Left lung (tissue), 10 donors: ENCODE data around the gene KSR2. TPM values are rescaled to one million over a fixed set of nuclear protein-coding genes. Genes with fewer than 3 reads are reported as not detected.

Source experiments
- ATAC-seq: fragments of 200-7000 bp; cut with Tn5 transposase; one replicate; pipeline ENCODE4 v1.9.1; 2020; ENCODE audit warnings: moderate library complexity
- DNase-seq, 4 donors: peaks; one replicate each; pipeline ENCODE4 v3.0.0-alpha.2; 2013 to 2020
- H3K27ac ChIP-seq, 2 donors: fragments of 200-600 bp; sonication (generic) in 1 of 2; one replicate each; pipeline versions ENCODE4 v1.5.0 to v1.8.0; 2020 to 2021
- H3K27me3 ChIP-seq, 2 donors: fragments of 200-600 bp; sonication (generic) in 1 of 2; one replicate each; pipeline versions ENCODE4 v1.5.0 to v1.8.0; 2020 to 2021
- H3K36me3 ChIP-seq, 2 donors: fragments of 200-600 bp; sonication (generic) in 1 of 2; one replicate each; pipeline versions ENCODE4 v1.5.0 to v1.8.0; 2020 to 2021
- H3K4me1 ChIP-seq, 2 donors: fragments of 200-600 bp; one replicate each; pipeline ENCODE4 v1.8.0; 2021
- H3K4me3 ChIP-seq, 2 donors: fragments of 200-600 bp; sonication (generic) in 1 of 2; one replicate each; pipeline versions ENCODE4 v1.5.0 to v1.8.0; 2020 to 2021; ENCODE audit warnings: mild to moderate bottlenecking in 1 of 2
- H3K9me3 ChIP-seq, 2 donors: fragments of 200-600 bp; sonication (generic) in 1 of 2; one replicate each; pipeline versions ENCODE4 v1.5.0 to v1.8.0; 2020 to 2021
- intact Hi-C, 2 donors: fragments of 100-400 bp; cut with DNase I; formaldehyde crosslinking; loops; one replicate each; pipeline versions ENCODE4 v1.11.2 to v1.14.2; 2022
- polyA plus RNA-seq, 6 donors: library from polyadenylated mRNA; unstranded; fragments of 120-200 nt; gene quantifications; one replicate each; pipeline ENCODE4 v1.2.1, GENCODE V29; 2013; ENCODE audit not compliant: insufficient read length in 6 of 6
- total RNA-seq, 2 donors: library from RNA; stranded (reverse); fragmentation: NEBNext Ultra II Directional; extraction: Animal tissue kit (Norgen Biotek cat#: 25700); gene quantifications; one replicate each; pipeline ENCODE4 v1.2.1, GENCODE V29; 2021
- TF ChIP-seq, protein P1 (sequence below), 2 donors: fragments of 200-600 bp; sonication (generic) in 1 of 2; IDR thresholded peaks; one replicate each; pipeline versions ENCODE4 v1.5.0 to v1.8.0; 2021; ENCODE audit warnings: antibody characterized with exemption in 2 of 2
- donor health status: DM: no; HTN: yes; CAD: no.
- donor health status: DM: no; HTN: no; CAD: no.

KSR2 gene
- total and polyA plus RNA-seq, 8 donors = 0.28 to 1.4 (median 0.41) TPM

GRCh38 chr12:117499759-117500485 is 468.9 kb downstream of the KSR2 start:
- no peak overlapping the region for H3K4me3 ChIP-seq
- no peaks in the 10 kb centered on the region for H3K36me3 ChIP-seq
- ATAC-seq (no peak), DNase-seq (no peak)
- no peaks in the 10 kb centered on the region for H3K27me3 ChIP-seq
- TF ChIP-seq, protein P1, sequence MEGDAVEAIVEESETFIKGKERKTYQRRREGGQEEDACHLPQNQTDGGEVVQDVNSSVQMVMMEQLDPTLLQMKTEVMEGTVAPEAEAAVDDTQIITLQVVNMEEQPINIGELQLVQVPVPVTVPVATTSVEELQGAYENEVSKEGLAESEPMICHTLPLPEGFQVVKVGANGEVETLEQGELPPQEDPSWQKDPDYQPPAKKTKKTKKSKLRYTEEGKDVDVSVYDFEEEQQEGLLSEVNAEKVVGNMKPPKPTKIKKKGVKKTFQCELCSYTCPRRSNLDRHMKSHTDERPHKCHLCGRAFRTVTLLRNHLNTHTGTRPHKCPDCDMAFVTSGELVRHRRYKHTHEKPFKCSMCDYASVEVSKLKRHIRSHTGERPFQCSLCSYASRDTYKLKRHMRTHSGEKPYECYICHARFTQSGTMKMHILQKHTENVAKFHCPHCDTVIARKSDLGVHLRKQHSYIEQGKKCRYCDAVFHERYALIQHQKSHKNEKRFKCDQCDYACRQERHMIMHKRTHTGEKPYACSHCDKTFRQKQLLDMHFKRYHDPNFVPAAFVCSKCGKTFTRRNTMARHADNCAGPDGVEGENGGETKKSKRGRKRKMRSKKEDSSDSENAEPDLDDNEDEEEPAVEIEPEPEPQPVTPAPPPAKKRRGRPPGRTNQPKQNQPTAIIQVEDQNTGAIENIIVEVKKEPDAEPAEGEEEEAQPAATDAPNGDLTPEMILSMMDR (IDR thresholded peaks at IDR 0.05) = no peak
- H3K9me3 ChIP-seq = no peaks in the 10 kb centered on the region
- H3K4me1 ChIP-seq = peaks cover 6% of the 10 kb centered on the region in 2 donors
- no peak overlapping the region for H3K27ac ChIP-seq
- intact Hi-C loops = no loop called here

DNA sequence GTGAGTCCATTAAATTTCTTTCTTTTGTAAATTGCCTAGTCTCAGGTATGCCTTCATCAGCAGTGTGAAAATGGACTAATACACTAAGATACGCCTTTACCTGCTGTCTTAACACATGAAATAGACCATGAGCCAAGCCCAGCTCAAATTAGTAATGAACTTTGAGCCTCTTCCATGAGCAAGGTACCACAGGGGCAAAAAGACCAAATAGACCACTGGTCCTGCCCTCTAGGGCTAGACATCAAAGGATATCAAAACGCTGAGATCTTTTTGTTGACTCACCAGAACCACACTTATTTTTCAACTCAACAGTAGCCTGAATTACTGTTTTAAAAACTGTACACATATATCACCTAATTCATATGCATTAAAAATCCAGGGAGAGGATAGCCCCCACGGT is 469.9 kb downstream of the KSR2 start:
- no peak for DNase-seq
- ATAC-seq = no peak
- no peak overlapping the region for H3K27ac ChIP-seq
- no peaks in the 10 kb centered on the region for H3K9me3 ChIP-seq
- H3K4me3 ChIP-seq = no peak overlapping the region
- TF ChIP-seq, protein P1 (IDR thresholded peaks at IDR 0.05) = no peak
- no peaks in the 10 kb centered on the region for H3K36me3 ChIP-seq
- intact Hi-C loops = no loop called here
- no peaks in the 10 kb centered on the region for H3K27me3 ChIP-seq
- H3K4me1 ChIP-seq = peaks cover 6% of the 10 kb centered on the region in 2 donors

DNA sequence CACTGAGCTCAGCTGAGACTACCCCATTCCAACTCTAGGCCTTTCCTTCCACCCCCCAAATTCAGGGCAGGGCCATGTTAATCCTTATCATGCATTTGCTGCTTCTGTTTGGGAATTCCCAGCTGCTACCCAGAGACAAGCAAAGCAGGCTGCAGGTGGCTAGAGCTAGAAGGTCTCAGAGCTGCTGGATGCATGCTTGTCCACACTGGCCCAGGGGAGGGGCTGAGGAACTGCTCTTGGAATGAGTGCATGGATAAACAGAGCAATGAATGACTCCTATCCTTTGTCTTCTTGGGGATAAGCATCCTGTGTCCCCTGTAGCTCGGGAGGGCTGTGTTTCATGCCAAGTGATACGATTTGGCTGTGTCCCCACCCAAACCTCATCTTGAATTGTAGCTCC is 470.5 kb downstream of the KSR2 start:
- no peak overlapping the region for H3K4me3 ChIP-seq
- H3K9me3 ChIP-seq = no peaks in the 10 kb centered on the region
- intact Hi-C loops = no loop called here
- H3K27ac ChIP-seq = no peak overlapping the region
- TF ChIP-seq, protein P1 (IDR thresholded peaks at IDR 0.05) = no peak
- DNase-seq (no peak), ATAC-seq (no peak)
- peaks cover 6% of the 10 kb centered on the region in 2 donors for H3K4me1 ChIP-seq
- no peaks in the 10 kb centered on the region for H3K27me3 ChIP-seq
- H3K36me3 ChIP-seq = no peaks in the 10 kb centered on the region

DNA sequence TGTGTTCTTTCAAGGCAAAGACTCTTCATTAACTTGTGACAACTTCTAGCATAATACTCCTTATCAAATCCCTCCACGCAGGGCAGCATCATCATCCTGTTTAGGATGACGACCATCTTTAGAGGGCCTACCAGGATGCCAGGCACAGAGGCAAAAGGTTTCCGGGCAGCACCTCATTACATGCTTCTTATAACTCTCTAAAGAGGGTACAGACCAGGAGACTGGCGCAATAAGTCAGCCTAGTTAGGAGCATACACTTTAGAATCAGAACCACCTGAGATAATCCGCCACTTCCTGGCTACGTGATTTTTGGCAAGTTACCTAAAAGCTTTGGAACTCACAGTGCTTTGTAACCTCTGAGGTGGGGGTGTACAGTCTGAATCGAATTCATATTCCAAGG is 471.4 kb downstream of the KSR2 start:
- intact Hi-C loops = no loop called here
- peaks cover 6% of the 10 kb centered on the region in 2 donors for H3K4me1 ChIP-seq
- no peaks in the 10 kb centered on the region for H3K27me3 ChIP-seq
- H3K27ac ChIP-seq = no peak overlapping the region
- no peak overlapping the region for H3K4me3 ChIP-seq
- TF ChIP-seq, protein P1 (IDR thresholded peaks at IDR 0.05) = no peak
- H3K36me3 ChIP-seq = no peaks in the 10 kb centered on the region
- ATAC-seq (peak; percentile 7), DNase-seq (no peak)
- H3K9me3 ChIP-seq = no peaks in the 10 kb centered on the region

GRCh38 chr12:117494833-117495655 is 473.7 kb downstream of the KSR2 start:
- intact Hi-C loops = no loop called here
- Histone ChIP-seq H3K4me3 (no peak overlapping the region), H3K4me1 (no peaks in the 10 kb centered on the region), H3K27ac (no peak overlapping the region), H3K27me3 (no peaks in the 10 kb centered on the region), H3K9me3 (no peaks in the 10 kb centered on the region), H3K36me3 (no peaks in the 10 kb centered on the region)
- peak; percentile 60 for ATAC-seq
- no peak for DNase-seq
- TF ChIP-seq, protein P1 (IDR thresholded peaks at IDR 0.05) = no peak
